Measurements from ENCODE around the gene ZNF341. TPM values are rescaled to one million over a fixed set of nuclear protein-coding genes. Genes with fewer than 3 reads are reported as not detected.

The ZNF341 gene
- total RNA-seq, 1 donor from 2014 or later, result 4.3 TPM

DNA sequence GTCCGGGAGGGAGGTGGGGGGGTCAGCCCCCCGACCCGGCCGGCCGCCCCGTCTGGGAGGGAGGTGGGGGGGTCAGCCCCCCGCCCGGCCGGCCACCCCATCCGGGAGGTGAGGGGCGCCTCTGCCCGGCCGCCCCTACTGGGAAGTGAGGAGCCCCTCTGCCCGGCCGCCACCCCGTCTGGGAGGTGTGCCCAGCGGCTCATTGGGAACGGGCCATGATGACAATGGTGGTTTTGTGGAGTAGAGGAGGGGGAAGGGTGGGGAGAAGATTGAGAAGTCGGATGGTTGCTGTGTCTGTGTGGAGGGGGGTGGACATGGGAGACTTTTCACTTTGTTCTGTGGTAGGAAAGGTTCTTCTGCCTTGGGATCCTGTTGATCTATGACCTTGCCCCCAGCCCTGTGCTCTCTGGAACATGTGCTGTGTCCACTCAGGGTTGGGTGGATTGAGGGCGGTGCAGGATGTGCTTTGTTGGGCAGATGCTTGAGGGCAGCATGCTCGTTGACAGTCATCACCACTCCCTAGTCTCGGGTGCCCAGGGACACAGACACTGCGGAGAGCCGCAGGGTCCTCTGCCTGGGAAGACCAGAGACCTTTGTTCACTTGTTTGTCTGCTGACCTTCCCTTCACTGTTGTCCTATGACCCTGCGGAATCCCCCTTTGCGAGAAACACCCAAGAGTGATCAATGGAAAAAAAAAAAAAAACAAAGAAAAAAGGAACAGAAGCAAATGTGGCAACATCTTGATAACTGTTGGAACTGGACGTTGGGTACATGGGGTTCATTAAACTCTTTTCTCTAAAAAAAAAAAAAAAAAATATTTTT lies 30.0 kb upstream of the ZNF341 start:
- no peak for DNase-seq (ENCODE audit: extremely low read depth, low read depth, low spot score)

DNA sequence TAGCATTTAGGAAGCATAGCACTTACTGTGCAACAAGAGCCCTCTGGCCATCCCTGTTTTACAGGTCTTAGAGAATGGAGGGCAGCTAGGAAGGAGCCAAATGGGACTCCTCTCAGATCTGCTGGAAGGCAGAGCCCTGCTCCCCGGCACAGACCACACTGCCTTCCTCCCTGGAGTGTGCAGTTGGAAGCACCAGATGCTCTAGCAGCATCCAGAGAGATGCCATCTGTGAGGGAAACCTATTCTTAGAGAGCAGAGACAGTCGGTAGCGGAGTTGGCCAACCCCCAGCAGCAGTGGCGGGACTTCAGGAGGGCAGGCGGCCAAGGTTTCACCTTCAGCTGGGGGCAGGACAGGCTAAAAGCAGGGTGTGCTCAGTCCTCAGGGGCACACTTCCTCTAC lies 28.9 kb upstream of the ZNF341 start:
- DNase-seq (ENCODE audit: extremely low read depth, low read depth, low spot score), result no peak

DNA sequence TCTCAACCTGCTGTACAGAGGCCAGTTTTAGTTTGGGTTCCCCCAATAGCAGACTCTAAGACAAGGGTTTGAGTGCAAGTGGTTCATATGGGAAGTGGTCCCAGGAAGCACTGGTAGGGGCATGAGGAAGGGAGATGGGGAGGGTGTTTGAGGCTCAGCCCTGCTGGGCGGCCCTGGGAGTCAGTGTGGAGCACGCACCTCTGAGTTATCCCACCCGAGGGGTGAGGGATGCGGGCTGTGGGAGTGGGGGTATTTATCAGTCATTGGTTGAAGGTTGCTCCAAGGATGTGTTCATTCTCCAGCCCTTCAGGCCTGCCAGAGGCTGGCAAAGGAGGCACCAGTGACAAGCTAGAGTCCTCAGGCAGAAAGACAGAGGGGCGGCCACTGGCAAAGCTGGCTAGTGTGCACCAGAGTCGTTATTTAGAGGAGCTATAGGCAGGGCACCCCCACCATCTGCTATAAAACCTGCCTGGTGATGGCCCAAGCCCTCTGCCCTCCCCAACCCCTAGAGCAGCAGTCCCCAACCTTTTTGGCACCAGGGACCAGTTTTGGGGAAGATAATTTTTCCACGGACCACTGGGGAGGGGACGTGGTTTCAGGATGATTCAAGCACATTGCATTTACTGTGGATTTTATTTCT lies 28.2 kb upstream of the ZNF341 start:
- no peak for DNase-seq (ENCODE audit: extremely low read depth, low read depth, low spot score)

DNA sequence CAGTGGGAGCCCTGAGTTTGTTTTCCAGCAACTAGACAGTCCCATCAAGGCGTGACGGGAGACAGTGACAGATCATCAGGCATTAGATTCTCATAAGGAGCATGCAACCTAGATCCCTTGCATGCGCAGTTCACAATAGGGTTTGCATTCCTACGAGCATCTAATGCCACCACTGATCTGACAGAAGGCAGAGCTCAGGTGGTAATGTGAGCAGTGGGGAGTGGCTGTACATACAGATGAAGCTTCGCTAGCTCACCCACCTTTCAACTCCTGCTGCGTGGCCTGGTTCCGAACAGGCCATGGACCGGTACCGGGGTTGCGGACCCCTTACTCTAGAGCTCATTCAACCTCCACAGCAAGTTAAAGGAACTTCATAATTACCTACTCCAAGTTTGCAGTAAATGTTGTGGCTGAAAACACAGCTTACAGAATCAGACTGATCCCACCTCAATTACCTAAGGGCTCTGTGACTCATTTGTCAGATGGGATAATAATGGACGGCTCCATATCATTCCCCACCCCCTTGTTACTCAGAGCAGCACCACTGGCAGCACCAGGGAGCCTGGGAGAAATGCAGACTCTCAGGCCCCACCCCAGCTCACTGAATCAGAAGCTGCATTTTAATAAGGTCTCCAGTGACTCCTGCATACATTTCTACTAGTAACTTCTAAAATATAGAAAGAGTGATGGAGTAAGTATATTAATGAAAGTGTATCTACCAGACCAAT lies 27.4 kb upstream of the ZNF341 start:
- DNase-seq (ENCODE audit: extremely low read depth, low read depth, low spot score), result no peak

DNA sequence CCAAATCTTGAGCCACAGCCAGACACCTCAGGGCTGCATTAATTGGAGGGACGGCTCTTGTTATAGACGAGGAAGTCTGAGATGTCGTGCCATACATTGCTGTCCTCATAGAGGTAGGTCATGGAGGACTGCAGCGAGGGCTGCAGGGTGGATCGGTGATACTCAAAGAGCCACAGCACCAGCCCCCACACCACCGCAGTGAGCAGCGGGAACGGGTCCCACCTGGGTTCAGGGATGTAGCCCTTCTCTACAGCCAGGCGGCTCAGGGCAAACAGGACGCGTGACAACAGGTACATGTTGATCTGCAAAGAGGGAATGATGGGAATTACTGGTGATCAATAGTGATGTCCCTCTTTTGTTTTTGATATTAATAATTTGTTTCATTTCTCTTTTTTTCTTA lies 24.1 kb upstream of the ZNF341 start:
- DNase-seq (ENCODE audit: extremely low read depth, low read depth, low spot score), result no peak

DNA sequence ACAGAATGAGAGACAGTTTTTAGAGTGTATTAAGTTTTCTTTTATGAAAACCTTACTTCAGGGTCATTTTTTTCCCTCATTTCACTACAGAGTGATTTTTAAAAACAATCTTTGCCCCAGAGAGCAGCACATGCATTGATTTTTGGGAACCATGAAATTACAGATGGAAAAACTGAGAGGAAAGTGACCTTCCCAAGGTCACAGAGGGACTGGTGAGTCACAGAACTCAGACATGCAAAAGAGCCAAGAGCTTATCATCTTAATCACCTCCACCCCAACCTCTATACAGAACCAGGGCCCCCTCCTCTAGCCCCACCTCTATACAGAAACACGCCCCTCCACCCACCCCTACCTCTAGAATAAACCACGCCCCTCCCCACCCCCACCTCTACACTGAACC lies 22.4 kb upstream of the ZNF341 start:
- DNase-seq (ENCODE audit: extremely low read depth, low read depth, low spot score), result no peak

DNA sequence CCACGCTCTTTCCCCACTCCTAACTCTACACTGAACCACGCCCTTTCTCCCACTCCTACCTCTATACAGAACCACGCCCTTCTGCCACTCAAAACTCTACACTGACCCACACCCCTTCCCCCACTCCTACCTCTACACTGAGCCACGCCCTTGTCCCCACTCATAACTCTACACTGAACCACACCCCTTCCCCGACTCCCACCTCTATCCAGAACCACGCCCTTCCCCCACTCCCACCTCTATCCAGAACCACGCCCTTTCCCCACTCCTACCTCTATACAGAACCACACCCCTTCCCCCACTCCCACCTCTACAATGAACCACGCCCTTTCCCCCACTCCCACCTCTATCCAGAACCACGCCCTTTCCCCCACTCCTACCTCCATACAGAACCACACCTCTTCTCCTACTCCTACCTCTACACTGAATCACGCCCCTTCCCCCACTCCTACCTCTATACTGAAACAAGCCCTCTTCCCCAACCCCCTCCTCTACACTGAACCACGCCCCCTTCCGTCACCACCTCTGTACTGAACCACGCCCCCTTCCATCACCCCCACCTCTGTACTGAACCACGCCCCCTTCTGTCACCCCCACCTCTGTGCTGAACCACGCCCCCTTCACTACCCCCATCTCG lies 21.8 kb upstream of the ZNF341 start:
- DNase-seq (ENCODE audit: extremely low read depth, low read depth, low spot score), result no peak

DNA sequence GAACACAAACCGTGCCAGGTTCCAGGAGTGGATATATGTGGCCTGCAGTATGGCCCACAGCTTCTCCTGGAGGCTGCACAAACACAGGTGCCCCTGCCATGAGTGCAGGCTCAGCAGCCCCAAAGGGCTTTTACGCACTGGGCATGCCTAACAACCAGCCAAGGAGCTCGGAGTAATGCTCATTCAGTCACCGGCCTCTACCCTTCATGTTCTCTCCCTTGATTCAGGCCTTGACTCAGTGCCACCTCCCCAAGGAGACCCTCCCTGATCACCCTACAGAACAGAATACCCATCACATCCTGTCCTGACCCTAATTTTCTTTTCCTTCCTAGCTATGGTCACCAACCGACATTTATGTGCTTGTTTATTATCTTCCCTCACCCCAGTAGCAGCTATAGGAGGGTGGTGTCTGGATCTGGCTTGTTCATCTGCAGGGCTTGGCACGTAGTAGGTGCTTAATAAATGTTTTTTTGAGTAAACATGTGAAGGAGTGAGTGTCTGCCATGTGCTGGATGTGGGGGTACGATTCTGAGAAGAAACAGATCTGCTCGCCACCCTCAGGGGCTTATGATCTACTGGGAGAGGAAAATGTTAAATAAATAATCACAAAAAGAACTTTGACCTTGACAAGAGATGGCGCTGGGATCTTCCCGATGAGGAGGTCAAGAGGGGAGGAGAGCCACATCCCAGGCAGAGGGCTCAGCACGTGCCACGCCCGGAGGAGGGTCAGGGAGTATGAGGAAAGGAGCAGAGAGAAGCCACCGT lies 20.9 kb upstream of the ZNF341 start:
- no peak for DNase-seq (ENCODE audit: extremely low read depth, low read depth, low spot score)

DNA sequence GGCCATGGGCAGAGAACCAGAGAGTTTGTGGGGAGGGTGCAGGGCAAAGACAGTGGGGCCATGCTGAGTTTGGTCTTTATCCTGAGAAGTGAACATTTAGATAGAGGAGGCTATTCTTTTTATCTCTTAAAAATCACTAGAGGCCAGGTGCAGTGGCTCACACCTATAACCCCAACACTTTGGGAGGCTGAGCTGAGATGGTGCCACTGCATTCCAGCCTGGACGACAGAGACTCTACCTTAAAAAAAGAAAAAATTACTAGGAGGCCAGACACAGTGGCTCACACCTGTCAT lies 20.4 kb upstream of the ZNF341 start:
- DNase-seq (ENCODE audit: extremely low read depth, low read depth, low spot score), result no peak

DNA sequence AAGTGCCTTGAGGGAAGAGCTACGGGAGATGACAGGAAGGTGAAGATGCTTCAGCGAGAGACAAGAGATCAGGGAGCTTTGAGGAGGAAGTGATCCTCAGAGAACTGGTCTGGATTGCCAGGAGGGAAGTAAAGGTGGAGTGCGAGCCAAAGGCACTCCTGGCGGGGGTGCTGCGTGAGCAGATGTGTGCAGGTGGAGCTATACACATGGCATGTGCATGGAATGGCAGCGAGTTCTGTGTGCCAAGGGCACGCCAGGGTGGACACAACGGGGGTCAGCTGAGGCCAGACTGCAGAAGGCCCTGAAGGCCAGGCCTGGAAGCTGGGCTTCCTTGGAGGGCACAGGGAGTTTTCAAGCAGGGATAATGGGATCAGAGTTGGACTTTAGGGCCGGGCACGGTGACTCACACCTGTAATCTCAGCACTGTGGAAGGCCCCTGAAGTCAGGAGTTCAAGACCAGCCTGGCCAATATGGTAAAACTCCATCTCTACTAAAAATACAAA lies 17.9 kb upstream of the ZNF341 start:
- DNase-seq (ENCODE audit: extremely low read depth, low read depth, low spot score), result no peak

DNA sequence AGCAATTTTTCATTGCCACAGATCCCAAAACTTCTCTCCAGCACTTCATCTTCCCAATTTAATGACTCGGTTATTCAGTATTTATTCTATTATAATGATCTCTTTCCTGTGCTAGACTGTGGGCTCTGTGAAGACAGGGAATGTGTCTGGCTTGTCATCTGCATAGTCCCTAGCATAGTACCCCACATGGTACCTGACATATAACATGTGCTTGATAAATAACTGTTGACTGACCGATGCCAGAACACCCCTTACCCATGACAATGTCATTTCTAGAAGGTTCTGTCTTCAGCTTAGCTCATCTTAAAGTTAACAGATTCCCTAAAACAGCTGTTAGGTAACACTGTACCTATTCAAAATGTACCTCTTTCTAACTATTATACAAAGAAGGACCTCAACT lies 15.3 kb upstream of the ZNF341 start:
- DNase-seq (ENCODE audit: extremely low read depth, low read depth, low spot score), result no peak

DNA sequence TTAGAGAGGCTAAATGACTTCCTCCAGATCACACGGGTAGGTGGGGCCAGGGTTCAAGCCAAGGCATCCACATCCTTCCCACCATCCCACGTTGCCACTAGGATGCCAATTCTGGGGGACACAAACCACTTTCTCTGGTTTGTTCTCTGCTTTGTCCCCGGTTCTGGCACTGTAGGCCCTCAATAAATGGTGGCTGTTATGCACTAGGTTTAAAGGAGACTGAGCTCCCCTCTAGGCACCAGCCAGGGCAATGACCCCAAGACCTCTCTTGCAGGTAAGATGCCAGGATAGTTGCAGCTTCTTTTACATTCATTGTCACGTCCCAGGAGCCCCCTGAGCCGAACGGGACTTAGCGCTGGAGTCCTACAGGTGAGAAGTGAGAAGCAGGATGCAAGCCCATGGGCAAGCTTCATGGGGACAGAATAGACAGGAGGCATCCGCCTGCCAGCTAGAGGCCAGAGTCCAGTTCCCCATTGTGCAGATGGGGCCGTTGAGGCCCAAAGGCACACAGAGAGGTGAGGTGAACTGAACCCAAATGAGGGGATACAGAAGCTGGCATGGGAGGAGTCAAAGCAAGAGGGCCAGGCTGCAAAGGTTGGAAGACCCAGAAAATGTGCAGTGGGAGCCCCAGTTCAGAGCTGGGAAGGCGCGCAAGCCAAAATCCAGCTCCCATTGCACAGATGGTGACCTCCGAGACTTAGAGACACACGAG lies 12.4 kb upstream of the ZNF341 start:
- no peak for DNase-seq (ENCODE audit: extremely low read depth, low read depth, low spot score)

DNA sequence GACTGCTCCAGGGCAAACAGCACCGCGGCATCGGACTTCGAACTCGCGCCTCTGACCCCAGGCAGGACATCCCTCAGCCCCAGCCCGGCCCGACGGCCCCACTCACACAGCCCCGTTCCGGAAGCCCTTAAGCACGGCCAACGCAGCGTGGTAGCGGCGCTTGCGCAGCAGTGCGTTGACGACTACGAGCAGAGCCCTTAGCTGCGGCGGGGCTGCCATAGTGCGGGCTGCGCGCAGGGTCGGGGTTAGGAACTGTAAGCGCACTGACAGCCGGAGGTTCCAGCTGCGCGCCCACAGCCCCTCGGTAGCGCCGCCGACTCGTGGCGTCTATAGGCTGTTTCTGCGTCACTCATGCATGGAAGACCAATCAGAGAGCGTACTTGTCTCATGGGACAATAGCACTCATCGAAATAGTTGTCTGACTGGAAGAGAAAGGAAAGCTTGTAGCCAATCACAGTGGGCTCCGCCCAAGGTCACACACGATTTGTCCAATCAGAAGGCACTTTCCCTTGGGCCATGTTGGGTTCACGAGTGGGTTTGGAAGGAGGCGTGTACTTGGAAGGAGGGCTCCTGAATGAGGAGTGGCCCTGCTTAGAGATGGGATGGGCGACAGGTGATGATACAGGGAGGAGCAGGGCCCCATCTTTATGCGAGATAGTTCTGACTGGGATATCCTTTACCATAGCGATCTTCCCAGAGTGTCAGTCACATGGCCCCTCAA lies 11.6 kb upstream of the ZNF341 start, which contains the start of gene PXMP4:
Gene PXMP4 (minus strand): TSS at position 322 of the 721 bp plus-strand sequence. CDS start 103 bp downstream, at position 219.
- DNase-seq (ENCODE audit: extremely low read depth, low read depth, low spot score), result peak; percentile 96

DNA sequence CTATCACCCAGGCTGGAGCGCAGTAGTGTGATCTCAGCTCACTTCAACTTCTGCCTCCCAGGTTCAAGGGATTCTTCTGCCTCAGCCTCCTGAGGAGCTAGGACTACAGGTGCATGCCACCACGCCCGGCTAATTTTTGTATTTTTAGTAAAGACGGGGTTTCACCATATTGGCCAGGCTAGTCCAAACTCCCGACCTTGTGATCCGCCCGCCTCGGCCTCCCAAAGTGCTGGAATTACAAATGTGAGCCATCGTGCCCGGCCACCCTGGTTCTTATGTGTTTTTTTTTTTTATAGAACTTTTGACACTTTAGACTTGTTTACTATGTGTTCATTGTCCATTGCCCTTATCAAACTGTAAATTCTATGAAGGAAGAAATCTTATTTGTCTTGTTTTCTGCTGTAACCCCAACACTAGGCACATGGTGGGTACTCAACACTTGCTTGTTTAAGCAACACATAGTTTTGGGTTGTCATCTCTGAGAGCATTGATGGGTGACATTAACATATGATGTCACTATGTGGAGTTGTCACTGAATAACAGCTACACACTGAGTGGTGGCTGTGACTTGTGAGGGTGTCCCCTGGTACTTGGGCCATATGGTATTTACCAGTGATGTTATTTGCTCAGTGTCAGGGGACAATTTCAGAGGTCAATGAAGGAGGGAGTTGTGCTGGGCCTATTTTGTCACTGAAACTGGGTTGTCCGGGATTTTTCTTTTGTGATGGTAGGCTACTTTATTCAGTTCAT lies 10.2 kb upstream of the ZNF341 start:
- DNase-seq (ENCODE audit: extremely low read depth, low read depth, low spot score), result no peak

DNA sequence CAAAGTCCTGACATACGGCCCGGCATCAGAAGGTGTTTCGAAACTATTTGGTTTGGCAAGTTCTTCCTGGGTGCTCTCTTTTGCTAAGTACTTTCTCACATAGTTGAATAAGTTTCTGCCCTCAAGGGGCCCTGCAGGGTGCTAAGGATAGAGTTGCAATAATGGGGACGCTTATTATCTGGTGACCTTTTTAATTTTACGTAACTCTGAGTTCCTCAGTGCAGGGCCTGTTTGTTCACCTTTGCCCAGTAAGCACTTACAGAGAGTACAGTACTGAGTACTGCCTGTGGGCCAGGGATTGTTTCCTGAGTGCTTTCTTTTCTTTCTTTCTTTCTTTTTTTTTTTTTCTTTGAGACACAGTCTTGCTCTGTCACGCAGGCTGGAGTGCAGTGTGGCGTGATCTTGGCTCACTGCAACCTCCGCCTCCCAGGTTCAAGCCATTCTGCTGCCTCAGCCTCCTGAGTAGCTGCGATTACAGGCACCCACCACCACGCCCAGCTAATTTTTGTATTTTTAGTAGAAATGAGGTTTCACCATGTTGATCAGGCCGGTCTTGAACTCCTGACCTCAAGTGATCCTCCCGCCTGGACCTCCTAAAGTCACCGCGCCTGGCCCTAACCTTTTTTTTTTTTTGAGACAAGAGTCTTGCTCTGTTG lies 7.2 kb upstream of the ZNF341 start:
- DNase-seq (ENCODE audit: extremely low read depth, low read depth, low spot score), result no peak

DNA sequence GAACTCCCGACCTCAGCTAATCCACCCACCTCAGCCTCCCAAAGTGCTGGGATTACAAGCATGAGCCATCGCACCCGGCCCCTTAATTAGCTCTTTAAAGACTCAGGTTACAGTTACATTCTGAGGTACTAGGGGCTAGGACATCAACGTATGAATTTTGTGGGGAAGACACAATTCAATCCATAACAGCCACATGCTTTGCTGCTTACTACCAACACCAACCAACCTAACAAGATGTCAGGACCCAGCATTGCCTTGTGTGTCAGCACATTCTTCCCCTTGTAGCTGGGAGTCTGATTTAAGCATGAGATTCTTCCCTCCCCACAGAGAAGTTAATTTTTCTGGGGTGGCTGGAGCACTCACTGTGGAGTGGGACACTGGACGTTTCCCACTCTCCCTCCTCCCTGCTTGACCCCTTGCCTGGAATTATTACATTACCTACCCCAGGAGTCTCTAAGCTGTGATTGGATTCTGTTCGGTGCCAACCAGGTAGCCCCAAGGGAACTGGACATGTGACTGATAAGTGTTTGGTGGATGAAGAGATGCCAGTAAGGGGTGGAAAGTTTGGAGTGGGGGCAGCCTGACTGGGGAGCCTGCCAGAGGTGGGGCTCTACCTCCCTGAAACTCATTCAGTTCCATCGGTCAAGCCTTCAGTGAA lies 6.1 kb upstream of the ZNF341 start:
- DNase-seq (ENCODE audit: extremely low read depth, low read depth, low spot score), result no peak

DNA sequence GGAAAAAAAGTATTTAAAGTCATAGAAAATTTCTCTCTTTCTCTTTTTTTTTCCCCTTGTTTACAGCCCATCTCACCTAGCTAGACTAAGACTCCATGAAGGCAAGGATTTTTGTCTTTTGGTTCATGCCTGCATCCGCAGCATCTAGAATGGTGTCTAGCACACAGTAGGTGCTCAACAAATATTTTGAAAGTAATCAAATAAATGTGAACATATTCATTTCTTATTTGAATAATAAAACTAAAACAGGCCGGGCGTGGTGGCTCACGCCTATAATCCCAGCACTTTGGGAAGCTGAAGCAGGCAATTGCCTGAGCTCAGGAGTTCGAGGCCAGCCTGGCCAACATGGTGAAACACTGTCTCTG lies 4.7 kb upstream of the ZNF341 start:
- DNase-seq (ENCODE audit: extremely low read depth, low read depth, low spot score), result no peak

DNA sequence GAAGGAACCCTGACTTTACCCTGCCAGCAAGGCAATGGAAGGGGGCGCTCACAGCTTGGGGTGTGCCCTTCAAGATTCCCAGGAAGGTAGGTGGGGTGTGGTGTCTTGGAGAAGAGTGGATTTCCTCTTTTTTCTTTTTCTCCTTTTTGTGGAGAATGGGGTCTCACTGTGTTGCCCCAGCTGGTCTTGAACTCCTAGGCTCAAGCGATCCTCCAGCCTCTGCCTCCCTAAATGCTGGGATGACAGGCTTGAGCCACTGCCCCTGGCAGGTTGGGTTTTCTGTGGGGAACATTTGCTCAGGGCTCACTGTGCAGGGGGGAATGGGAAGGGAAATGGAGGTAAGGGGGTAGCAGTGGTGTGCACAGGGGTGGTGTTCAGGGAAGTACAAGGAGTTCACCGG lies 4.0 kb upstream of the ZNF341 start:
- no peak for DNase-seq (ENCODE audit: extremely low read depth, low read depth, low spot score)

Measured in glomerular endothelial cell (primary cell).